ENCODE data around the gene MBTPS1.

The MBTPS1 gene

GRCh38 chr16:84116720-84117493, at the start of gene MBTPS1:
Gene MBTPS1 (minus strand): TSS chr16:84116942. CDS start chr16:84101783, 15,159 bp downstream.
- peak; percentile 89 for DNase-seq

GRCh38 chr16:84165746-84166145, 49.0 kb upstream of the MBTPS1 start:
- no peak for DNase-seq

- no peak for DNase-seq
Measured at GRCh38 chr16:84161801-84162200, 45.1 kb upstream of the MBTPS1 start.

- no peak for DNase-seq
Measured at GRCh38 chr16:84161037-84161436, 44.3 kb upstream of the MBTPS1 start.

GRCh38 chr16:84159800-84160199, 43.1 kb upstream of the MBTPS1 start:
- no peak for DNase-seq

GRCh38 chr16:84159007-84159406, 42.3 kb upstream of the MBTPS1 start:
- no peak for DNase-seq

GRCh38 chr16:84156342-84156784, 39.6 kb upstream of the MBTPS1 start:
- DNase-seq: no peak

- DNase-seq: no peak
Measured at GRCh38 chr16:84155771-84156170, 39.0 kb upstream of the MBTPS1 start.

GRCh38 chr16:84155226-84155625, 38.5 kb upstream of the MBTPS1 start:
- no peak for DNase-seq

- DNase-seq: no peak
Measured at GRCh38 chr16:84153660-84154214, 37.0 kb upstream of the MBTPS1 start.

- DNase-seq: no peak
Measured at GRCh38 chr16:84150926-84151325, 34.2 kb upstream of the MBTPS1 start.

- peak; percentile 67 for DNase-seq
Measured at GRCh38 chr16:84144859-84145639, 28.3 kb upstream of the MBTPS1 start, which contains the start of the genes DNAAF1 and HSDL1. Gene DNAAF1 (plus strand): TSS chr16:84145308. CDS start chr16:84145441, 133 bp downstream. Gene HSDL1 (minus strand): TSS chr16:84145177. CDS start chr16:84131321, 13,856 bp downstream.

- no peak for DNase-seq
Measured at GRCh38 chr16:84144209-84144858, 27.6 kb upstream of the MBTPS1 start.

- DNase-seq: no peak
Measured at GRCh38 chr16:84143784-84144199, 27.1 kb upstream of the MBTPS1 start.

- DNase-seq: no peak
Measured at GRCh38 chr16:84143081-84143480, 26.3 kb upstream of the MBTPS1 start.

- DNase-seq: no peak
Measured at GRCh38 chr16:84141143-84141670, 24.5 kb upstream of the MBTPS1 start.

GRCh38 chr16:84139628-84140258, 23.0 kb upstream of the MBTPS1 start:
- DNase-seq: no peak

- no peak for DNase-seq
Measured at GRCh38 chr16:84138824-84139627, 22.3 kb upstream of the MBTPS1 start.

GRCh38 chr16:84138500-84138823, 21.7 kb upstream of the MBTPS1 start:
- no peak for DNase-seq

- no peak for DNase-seq
Measured at GRCh38 chr16:84137769-84138357, 21.1 kb upstream of the MBTPS1 start.

GRCh38 chr16:84137287-84137686, 20.5 kb upstream of the MBTPS1 start:
- no peak for DNase-seq
